ENCODE results near the gene DNM3. TPM values are rescaled to one million over a fixed set of nuclear protein-coding genes. Genes with fewer than 3 reads are reported as not detected.

Gene DNM3
- polyA plus RNA-seq, 3 donors = 0.15 TPM; not detected in 2

- H3K27me3 Mint-ChIP-seq (ENCODE audit: low read depth in 3 of 3) = peaks cover 0 to 4% (median 1%) of the 10 kb centered on the region in 3 donors
- Histone ChIP-seq H3K4me2 (replicated peaks; ENCODE audit: extremely low read depth, low read length, poor library complexity, severe bottlenecking) (no peak within 1 kb of the TSS), H3K4me3 (replicated peaks in 1 of 3; ENCODE audit: low read depth in 2 of 3, low read length in 3 of 3) (no peak within 1 kb of the TSS), H3K27ac (ENCODE audit: low read depth in 1 of 2, low read length in 2 of 2) (no peak within 1 kb of the TSS), H3K9ac (ENCODE audit: insufficient read depth, low read length, poor library complexity, severe bottlenecking) (no peak within 1 kb of the TSS), H3K9me3 (replicated peaks in 1 of 2; ENCODE audit: control insufficient read depth in 1 of 2, insufficient read depth in 1 of 2, low read length in 2 of 2) (no peaks in the 10 kb centered on the region), H4K20me1 (ENCODE audit: insufficient read depth, low read length) (no peaks in the 10 kb centered on the region), H2AFZ (ENCODE audit: insufficient read depth, low read depth, low read length, poor library complexity, severe bottlenecking) (no peak within 1 kb of the TSS), H3K27me3 (ENCODE audit: control insufficient read depth in 2 of 2, insufficient read depth in 2 of 2, low read length in 2 of 2) (no peaks in the 10 kb centered on the region), H3K79me2 (ENCODE audit: insufficient read depth, low read length) (no peaks in the 10 kb centered on the region), H3K36me3 (replicated peaks in 1 of 2; ENCODE audit: control insufficient read depth in 1 of 2, insufficient read depth in 2 of 2, low read length in 2 of 2) (no peaks in the 10 kb centered on the region), H3K4me1 (ENCODE audit: control insufficient read depth in 1 of 2, insufficient read depth in 2 of 2, low read length in 2 of 2) (no peaks in the 10 kb centered on the region)
- no CpG with 5 or more reads among the region's 1 CpG for WGBS (ENCODE audit: insufficient coverage)
- no peak for DNase-seq
- H3K4me3 Mint-ChIP-seq = no peak within 1 kb of the TSS
- TF ChIP-seq, protein P1, sequence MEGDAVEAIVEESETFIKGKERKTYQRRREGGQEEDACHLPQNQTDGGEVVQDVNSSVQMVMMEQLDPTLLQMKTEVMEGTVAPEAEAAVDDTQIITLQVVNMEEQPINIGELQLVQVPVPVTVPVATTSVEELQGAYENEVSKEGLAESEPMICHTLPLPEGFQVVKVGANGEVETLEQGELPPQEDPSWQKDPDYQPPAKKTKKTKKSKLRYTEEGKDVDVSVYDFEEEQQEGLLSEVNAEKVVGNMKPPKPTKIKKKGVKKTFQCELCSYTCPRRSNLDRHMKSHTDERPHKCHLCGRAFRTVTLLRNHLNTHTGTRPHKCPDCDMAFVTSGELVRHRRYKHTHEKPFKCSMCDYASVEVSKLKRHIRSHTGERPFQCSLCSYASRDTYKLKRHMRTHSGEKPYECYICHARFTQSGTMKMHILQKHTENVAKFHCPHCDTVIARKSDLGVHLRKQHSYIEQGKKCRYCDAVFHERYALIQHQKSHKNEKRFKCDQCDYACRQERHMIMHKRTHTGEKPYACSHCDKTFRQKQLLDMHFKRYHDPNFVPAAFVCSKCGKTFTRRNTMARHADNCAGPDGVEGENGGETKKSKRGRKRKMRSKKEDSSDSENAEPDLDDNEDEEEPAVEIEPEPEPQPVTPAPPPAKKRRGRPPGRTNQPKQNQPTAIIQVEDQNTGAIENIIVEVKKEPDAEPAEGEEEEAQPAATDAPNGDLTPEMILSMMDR (IDR thresholded peaks at IDR 0.05) = no peak
- H3K36me3 Mint-ChIP-seq = no peaks in the 10 kb centered on the region
- H3K9me3 Mint-ChIP-seq = no peaks in the 10 kb centered on the region
- intact Hi-C loops (cut with micrococcal nuclease) = no loop called here
- H3K27ac Mint-ChIP-seq = peak within 1 kb of the TSS in 1 of 7 donors; percentile 9
- peaks cover 2% of the 10 kb centered on the region for H3K4me1 Mint-ChIP-seq
Measured at GRCh38 chr1:172420385-172420784, 579.1 kb downstream of the DNM3 start, which contains the start of gene C1orf105. C1orf105 (plus strand) TSS chr1:172420685; CDS start chr1:172420886, 201 bp downstream.

- no peaks in the 10 kb centered on the region for H4K20me1 ChIP-seq (ENCODE audit: insufficient read depth, low read length)
- TF ChIP-seq, protein P1 (IDR thresholded peaks at IDR 0.05) = no peak
- H3K79me2 ChIP-seq (ENCODE audit: insufficient read depth, low read length) = no peaks in the 10 kb centered on the region
- H3K4me2 ChIP-seq (replicated peaks; ENCODE audit: extremely low read depth, low read length, poor library complexity, severe bottlenecking) = no peak overlapping the region
- H3K4me3 Mint-ChIP-seq = no peak overlapping the region
- H3K36me3 ChIP-seq (replicated peaks in 1 of 2; ENCODE audit: control insufficient read depth in 1 of 2, insufficient read depth in 2 of 2, low read length in 2 of 2) = no peaks in the 10 kb centered on the region
- no peak overlapping the region for H2AFZ ChIP-seq (ENCODE audit: insufficient read depth, low read depth, low read length, poor library complexity, severe bottlenecking)
- H3K27me3 ChIP-seq (ENCODE audit: control insufficient read depth in 2 of 2, insufficient read depth in 2 of 2, low read length in 2 of 2) = no peaks in the 10 kb centered on the region
- H3K4me3 ChIP-seq (replicated peaks in 1 of 3; ENCODE audit: low read depth in 2 of 3, low read length in 3 of 3) = no peak overlapping the region
- H3K27ac Mint-ChIP-seq = no peak overlapping the region
- no peak overlapping the region for H3K27ac ChIP-seq (ENCODE audit: low read depth in 1 of 2, low read length in 2 of 2)
- intact Hi-C loops (cut with micrococcal nuclease) = no loop called here
- no peak for DNase-seq
- peaks cover 2% of the 10 kb centered on the region for H3K4me1 Mint-ChIP-seq
- no peaks in the 10 kb centered on the region for H3K9me3 Mint-ChIP-seq
- no peaks in the 10 kb centered on the region for H3K9me3 ChIP-seq (replicated peaks in 1 of 2; ENCODE audit: control insufficient read depth in 1 of 2, insufficient read depth in 1 of 2, low read length in 2 of 2)
- no peaks in the 10 kb centered on the region for H3K4me1 ChIP-seq (ENCODE audit: control insufficient read depth in 1 of 2, insufficient read depth in 2 of 2, low read length in 2 of 2)
- WGBS (ENCODE audit: insufficient coverage) = 87% methylated on average over 3 of the region's 5 CpGs
- peaks cover 0 to 4% (median 0%) of the 10 kb centered on the region in 3 donors for H3K27me3 Mint-ChIP-seq (ENCODE audit: low read depth in 3 of 3)
- no peaks in the 10 kb centered on the region for H3K36me3 Mint-ChIP-seq
- no peak overlapping the region for H3K9ac ChIP-seq (ENCODE audit: insufficient read depth, low read length, poor library complexity, severe bottlenecking)
Measured at GRCh38 chr1:172421974-172422604, 580.8 kb downstream of the DNM3 start.
